Measurements from ENCODE around the gene NHP2. TPM values are rescaled to one million over a fixed set of nuclear protein-coding genes. Genes with fewer than 3 reads are reported as not detected.

NHP2 gene
- total and polyA plus RNA-seq, 9 of the 15 experiments (the other 6 are each of a cell fraction or from before 2014, with no cell fraction given) = 52.8 to 622 (median 144) TPM

DNA sequence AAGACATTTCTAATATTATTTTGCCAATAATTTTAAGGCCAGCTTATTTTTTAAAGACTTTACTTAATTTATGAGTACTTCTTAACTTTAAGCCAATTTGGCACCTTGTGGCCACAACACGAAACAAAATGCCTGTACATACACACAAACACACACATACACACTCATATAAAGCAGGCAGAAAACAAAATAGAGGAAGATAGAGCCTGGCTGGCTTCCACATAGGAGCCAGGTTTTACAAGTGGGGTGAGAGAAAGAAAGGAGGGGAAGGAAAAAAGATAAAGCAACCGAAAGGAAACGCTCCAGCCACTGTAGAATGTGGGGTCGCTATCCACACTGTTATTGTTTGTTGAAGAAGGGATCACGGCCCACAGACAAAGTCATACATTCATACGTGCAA is 23.1 kb upstream of the NHP2 start (continued):
- TF ChIP-seq, protein P1, sequence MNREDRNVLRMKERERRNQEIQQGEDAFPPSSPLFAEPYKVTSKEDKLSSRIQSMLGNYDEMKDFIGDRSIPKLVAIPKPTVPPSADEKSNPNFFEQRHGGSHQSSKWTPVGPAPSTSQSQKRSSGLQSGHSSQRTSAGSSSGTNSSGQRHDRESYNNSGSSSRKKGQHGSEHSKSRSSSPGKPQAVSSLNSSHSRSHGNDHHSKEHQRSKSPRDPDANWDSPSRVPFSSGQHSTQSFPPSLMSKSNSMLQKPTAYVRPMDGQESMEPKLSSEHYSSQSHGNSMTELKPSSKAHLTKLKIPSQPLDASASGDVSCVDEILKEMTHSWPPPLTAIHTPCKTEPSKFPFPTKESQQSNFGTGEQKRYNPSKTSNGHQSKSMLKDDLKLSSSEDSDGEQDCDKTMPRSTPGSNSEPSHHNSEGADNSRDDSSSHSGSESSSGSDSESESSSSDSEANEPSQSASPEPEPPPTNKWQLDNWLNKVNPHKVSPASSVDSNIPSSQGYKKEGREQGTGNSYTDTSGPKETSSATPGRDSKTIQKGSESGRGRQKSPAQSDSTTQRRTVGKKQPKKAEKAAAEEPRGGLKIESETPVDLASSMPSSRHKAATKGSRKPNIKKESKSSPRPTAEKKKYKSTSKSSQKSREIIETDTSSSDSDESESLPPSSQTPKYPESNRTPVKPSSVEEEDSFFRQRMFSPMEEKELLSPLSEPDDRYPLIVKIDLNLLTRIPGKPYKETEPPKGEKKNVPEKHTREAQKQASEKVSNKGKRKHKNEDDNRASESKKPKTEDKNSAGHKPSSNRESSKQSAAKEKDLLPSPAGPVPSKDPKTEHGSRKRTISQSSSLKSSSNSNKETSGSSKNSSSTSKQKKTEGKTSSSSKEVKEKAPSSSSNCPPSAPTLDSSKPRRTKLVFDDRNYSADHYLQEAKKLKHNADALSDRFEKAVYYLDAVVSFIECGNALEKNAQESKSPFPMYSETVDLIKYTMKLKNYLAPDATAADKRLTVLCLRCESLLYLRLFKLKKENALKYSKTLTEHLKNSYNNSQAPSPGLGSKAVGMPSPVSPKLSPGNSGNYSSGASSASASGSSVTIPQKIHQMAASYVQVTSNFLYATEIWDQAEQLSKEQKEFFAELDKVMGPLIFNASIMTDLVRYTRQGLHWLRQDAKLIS (CRISPR knock-in tag; IDR thresholded peaks at IDR 0.05) = no peak
- TF ChIP-seq ZKSCAN8 (CRISPR knock-in tag; IDR thresholded peaks at IDR 0.05) (no peak), GTF2A2 (tag; IDR thresholded peaks at IDR 0.05) (no peak), TRIM24 (IDR thresholded peaks at IDR 0.05) (no peak), SRSF3 (IDR thresholded peaks at IDR 0.05; ENCODE audit: insufficient read depth, low read length) (no peak), SRSF9 (IDR thresholded peaks at IDR 0.05; ENCODE audit: borderline replicate concordance, low read depth, low read length) (no peak), ZNF217 (CRISPR knock-in tag; IDR thresholded peaks at IDR 0.05) (no peak), CC2D1A (IDR thresholded peaks at IDR 0.05) (no peak), TAL1 (IDR thresholded peaks at IDR 0.05) (no peak), ZKSCAN1 (IDR thresholded peaks at IDR 0.05; ENCODE audit: low read depth, low read length) (no peak)
- TF ChIP-seq, protein P2, sequence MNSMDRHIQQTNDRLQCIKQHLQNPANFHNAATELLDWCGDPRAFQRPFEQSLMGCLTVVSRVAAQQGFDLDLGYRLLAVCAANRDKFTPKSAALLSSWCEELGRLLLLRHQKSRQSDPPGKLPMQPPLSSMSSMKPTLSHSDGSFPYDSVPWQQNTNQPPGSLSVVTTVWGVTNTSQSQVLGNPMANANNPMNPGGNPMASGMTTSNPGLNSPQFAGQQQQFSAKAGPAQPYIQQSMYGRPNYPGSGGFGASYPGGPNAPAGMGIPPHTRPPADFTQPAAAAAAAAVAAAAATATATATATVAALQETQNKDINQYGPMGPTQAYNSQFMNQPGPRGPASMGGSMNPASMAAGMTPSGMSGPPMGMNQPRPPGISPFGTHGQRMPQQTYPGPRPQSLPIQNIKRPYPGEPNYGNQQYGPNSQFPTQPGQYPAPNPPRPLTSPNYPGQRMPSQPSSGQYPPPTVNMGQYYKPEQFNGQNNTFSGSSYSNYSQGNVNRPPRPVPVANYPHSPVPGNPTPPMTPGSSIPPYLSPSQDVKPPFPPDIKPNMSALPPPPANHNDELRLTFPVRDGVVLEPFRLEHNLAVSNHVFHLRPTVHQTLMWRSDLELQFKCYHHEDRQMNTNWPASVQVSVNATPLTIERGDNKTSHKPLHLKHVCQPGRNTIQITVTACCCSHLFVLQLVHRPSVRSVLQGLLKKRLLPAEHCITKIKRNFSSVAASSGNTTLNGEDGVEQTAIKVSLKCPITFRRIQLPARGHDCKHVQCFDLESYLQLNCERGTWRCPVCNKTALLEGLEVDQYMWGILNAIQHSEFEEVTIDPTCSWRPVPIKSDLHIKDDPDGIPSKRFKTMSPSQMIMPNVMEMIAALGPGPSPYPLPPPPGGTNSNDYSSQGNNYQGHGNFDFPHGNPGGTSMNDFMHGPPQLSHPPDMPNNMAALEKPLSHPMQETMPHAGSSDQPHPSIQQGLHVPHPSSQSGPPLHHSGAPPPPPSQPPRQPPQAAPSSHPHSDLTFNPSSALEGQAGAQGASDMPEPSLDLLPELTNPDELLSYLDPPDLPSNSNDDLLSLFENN (IDR thresholded peaks at IDR 0.05; ENCODE audit: low read depth in 2 of 2, low read length in 2 of 2) = no peak

Measured in K562 (cell line).